Neural crest cell (in vitro differentiated cells): ENCODE results near the gene SGK1. TPM values are rescaled to one million over a fixed set of nuclear protein-coding genes. Genes with fewer than 3 reads are reported as not detected.
"Not testable (repeated sequence)": the region's sequence is repeated elsewhere in the genome, so short reads cannot be mapped to it uniquely, and the experiment has no call there.

ENCODE experiments used
- DNase-seq: peaks from one replicate; pipeline ENCODE4 v3.0.0; 2021; ENCODE audit warnings: low read depth, mixed read lengths, low spot score
- H3K27ac Mint-ChIP-seq: one replicate; pipeline ENCODE4 v1.8.0; 2021; ENCODE audit warnings: mild to moderate bottlenecking, mixed read lengths; ENCODE audit not compliant: unreplicated experiment
- H3K27me3 Mint-ChIP-seq: 2 replicates; pipeline ENCODE4 v1.8.0; 2021; ENCODE audit warnings: low read depth, mild to moderate bottlenecking, mixed read lengths
- H3K36me3 Mint-ChIP-seq: 2 replicates; pipeline ENCODE4 v1.8.0; 2021; ENCODE audit warnings: low read depth, mild to moderate bottlenecking, mixed read lengths
- H3K4me1 Mint-ChIP-seq: 2 replicates; pipeline ENCODE4 v1.8.0; 2021; ENCODE audit warnings: mixed read lengths
- H3K4me3 Mint-ChIP-seq: one replicate; pipeline ENCODE4 v1.8.0; 2021; ENCODE audit warnings: mild to moderate bottlenecking, mixed read lengths
- H3K9me3 Mint-ChIP-seq: 2 replicates; pipeline ENCODE4 v1.8.0; 2021; ENCODE audit warnings: mixed read lengths
- total RNA-seq: library from RNA; stranded (reverse); gene quantifications from 2 replicates; pipeline ENCODE4 v1.2.1, GENCODE V29; 2021
- TF ChIP-seq, protein P1 (sequence below): fragments of 200-600 bp; sonication (generic); conservative IDR thresholded peaks from 2 replicates; pipeline ENCODE4 v1.5.0; 2021; ENCODE audit warnings: antibody characterized with exemption, mild to moderate bottlenecking

Gene SGK1
- total RNA-seq, 1 donor from 2014 or later, result 5.9 TPM

DNA sequence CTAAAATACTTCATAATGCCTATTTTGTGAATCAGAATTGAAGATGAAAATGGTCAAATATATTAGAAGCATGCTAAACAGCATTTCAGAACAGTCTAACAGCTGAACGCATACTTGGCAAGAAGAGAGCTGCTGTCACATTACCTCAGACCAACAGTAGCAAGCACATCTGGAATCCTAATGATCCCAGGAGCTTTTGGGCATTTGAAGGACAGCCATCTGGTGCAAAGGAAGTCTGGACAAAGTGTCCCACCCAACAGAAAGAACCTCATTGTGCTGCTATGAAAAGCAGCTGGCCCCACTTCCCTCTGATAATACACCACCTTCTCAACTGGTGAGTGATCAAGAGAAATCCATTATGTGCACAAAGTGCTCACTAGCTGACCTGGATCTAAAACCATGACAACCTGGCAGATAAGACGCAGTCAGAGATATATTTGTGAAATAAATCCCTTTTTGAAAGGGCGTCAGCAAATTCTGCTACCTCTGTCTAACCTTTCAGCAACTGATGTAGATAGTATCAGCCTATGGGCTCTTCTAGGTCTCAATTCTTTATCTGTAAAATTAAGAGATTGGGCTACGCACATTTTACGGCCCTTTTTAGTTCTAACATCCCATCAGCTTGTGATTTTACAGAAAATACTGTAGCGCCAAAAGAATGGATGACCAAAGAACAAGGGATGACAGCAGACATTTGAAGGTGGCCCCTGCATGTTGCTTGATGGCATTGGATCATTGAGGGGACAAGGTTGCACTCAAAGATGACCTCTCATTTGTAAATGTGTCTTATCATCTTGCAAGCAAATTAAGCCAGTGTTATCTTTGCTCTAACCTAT is 78.7 kb downstream of the SGK1 start:
- Mint-ChIP-seq H3K4me3 (no peak overlapping the region), H3K36me3 (no peaks in the 10 kb centered on the region), H3K27ac (no peak overlapping the region), H3K4me1 (peaks cover 4% of the 10 kb centered on the region), H3K9me3 (peaks cover 7% of the 10 kb centered on the region), H3K27me3 (no peaks in the 10 kb centered on the region)
- no peak for DNase-seq
- TF ChIP-seq, protein P1, sequence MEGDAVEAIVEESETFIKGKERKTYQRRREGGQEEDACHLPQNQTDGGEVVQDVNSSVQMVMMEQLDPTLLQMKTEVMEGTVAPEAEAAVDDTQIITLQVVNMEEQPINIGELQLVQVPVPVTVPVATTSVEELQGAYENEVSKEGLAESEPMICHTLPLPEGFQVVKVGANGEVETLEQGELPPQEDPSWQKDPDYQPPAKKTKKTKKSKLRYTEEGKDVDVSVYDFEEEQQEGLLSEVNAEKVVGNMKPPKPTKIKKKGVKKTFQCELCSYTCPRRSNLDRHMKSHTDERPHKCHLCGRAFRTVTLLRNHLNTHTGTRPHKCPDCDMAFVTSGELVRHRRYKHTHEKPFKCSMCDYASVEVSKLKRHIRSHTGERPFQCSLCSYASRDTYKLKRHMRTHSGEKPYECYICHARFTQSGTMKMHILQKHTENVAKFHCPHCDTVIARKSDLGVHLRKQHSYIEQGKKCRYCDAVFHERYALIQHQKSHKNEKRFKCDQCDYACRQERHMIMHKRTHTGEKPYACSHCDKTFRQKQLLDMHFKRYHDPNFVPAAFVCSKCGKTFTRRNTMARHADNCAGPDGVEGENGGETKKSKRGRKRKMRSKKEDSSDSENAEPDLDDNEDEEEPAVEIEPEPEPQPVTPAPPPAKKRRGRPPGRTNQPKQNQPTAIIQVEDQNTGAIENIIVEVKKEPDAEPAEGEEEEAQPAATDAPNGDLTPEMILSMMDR, result no peak

DNA sequence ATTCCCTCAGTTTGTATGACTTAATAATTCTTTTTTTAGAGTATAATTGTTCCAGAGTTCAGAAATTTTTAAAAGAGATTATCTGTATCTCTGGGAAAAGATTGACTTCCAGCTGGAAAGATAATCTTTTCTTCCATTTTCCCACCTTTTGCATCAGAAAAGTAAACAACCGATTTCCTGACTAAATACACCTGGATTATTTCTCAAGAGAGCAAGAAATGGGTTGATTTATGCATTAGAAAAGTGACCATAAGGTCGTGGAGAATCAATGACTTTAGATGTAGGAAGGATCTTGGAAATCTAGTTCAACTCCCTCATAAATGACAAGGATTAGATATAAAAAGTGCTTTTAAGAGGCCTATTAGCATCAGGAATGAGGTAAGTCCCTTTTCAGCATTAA is 79.9 kb downstream of the SGK1 start:
- no peak overlapping the region for H3K27ac Mint-ChIP-seq
- no peak for DNase-seq
- TF ChIP-seq, protein P1, result no peak
- H3K4me3 Mint-ChIP-seq, result no peak overlapping the region
- H3K9me3 Mint-ChIP-seq, result peaks cover 5% of the 10 kb centered on the region
- H3K4me1 Mint-ChIP-seq, result peaks cover 4% of the 10 kb centered on the region
- no peaks in the 10 kb centered on the region for H3K27me3 Mint-ChIP-seq
- no peaks in the 10 kb centered on the region for H3K36me3 Mint-ChIP-seq

DNA sequence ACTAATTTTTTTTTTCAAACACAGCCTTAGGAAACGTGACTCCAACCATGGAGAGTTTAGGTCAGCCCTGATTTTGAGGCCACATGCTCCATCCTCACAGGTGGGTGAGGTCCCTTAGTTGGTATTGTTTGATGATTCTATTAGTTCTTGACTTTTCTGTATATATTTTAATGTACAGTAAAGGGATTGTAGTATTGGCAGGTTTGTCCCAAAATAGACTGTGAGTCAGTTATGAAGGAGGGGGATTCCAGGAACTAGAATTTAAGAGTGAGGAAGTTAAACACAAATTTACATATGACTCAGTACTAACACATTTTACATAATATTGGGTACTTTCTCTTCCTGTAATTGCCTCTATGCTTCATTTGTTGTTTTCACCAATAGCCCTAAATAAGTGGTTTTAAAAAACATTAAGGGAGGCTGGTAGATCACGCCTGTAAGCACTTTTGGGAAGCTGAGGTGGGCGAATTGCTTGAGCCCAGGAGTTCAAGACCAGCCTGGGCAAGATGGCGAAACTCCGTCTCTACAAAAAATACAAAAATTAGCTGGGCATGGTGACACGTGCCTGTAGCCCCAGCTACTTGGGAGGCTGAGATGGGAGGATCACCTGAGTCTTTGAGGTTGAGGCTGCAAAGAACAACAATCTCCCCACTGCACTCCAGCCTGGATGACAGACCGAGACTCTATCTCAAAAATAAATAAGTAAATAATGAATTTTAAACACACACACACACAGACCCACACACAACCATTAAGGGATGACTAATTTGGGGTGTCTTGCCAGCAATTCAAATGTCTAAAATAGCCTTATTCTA is 81.8 kb downstream of the SGK1 start:
- Mint-ChIP-seq H3K36me3 (no peaks in the 10 kb centered on the region), H3K27me3 (no peaks in the 10 kb centered on the region), H3K4me3 (no peak overlapping the region), H3K9me3 (peaks cover 2% of the 10 kb centered on the region), H3K4me1 (peaks cover 4% of the 10 kb centered on the region), H3K27ac (no peak overlapping the region)
- TF ChIP-seq, protein P1, result no peak
- DNase-seq, result no peak

DNA sequence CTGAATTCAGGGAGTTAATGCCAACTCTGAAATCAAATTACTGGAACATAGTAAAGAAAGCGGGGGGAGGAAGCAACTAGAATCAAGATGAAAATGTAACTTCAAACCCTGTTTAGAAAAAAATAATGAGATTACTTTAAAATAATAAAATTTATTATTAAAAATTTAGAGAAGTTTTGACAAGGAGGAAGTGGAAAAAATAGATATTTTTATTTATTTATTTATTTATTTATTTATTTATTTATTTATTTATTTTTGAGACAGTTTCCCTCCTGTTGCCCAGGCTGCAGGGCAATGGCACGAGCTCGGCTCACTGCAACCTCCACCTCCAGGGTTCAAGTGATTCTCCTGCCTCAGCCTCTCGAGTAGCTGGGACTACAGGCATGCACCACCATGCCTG is 82.6 kb downstream of the SGK1 start:
- not testable (repeated sequence) for H3K27me3 Mint-ChIP-seq, DNase-seq, H3K4me1 Mint-ChIP-seq, H3K27ac Mint-ChIP-seq, H3K4me3 Mint-ChIP-seq, H3K9me3 Mint-ChIP-seq, H3K36me3 Mint-ChIP-seq

DNA sequence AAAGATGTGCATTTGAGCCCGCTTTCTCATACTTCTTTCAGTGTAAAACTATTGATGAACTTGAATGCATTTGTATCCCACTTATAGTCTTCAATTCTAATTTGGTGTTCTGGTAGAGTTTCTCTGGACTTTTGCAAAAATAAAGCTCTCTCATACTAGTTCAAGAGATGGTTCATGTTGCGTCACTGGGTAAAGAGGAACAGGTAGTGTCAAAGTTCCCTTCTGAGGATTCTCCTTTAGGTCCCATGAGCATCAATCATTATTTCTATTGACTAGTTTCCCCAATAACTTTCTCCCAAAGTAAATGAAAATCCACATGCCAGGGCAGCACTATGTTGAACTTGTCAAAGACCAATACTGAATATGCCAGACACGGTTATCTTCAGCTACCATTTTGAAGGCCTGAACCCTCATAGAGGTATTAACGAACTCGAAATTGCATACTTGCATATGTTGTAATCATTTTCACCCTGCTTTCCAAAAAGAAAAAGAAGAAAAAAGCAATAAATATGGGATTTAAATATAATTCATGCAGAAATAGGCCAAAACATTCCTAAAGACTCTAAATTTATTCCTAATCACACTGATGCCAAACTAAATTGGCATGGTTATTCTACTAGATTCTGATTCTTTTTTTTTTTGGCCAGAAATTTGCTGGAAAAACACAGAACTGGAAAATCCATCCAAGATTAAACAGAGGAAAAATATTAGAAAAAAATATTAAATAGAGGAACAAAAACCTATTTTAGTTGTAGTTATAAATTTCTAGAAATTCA is 84.5 kb downstream of the SGK1 start:
- Mint-ChIP-seq H3K4me1 (no peaks in the 10 kb centered on the region), H3K27ac (no peak overlapping the region)
- TF ChIP-seq, protein P1, result no peak

More for the DNA sequence above, 84.5 kb downstream of the SGK1 start:
- no peaks in the 10 kb centered on the region for H3K9me3 Mint-ChIP-seq
- no peaks in the 10 kb centered on the region for H3K36me3 Mint-ChIP-seq
- H3K4me3 Mint-ChIP-seq, result no peak overlapping the region
- no peaks in the 10 kb centered on the region for H3K27me3 Mint-ChIP-seq
- no peak for DNase-seq
